ENCODE data around the gene RAB3A.

GRCh38 chr19:18168673-18169381 is 35.0 kb downstream of the RAB3A start:
- TF ChIP-seq POLR2A (IDR thresholded peaks at IDR 0.05) (no peak), CTCF (IDR thresholded peaks at IDR 0.05) (no peak), POLR2AphosphoS5 (IDR thresholded peaks at IDR 0.05) (no peak)

Data from prostate gland (tissue), 2 donors.